ENCODE measurements around the gene MAB21L4.

Gene MAB21L4

DNA sequence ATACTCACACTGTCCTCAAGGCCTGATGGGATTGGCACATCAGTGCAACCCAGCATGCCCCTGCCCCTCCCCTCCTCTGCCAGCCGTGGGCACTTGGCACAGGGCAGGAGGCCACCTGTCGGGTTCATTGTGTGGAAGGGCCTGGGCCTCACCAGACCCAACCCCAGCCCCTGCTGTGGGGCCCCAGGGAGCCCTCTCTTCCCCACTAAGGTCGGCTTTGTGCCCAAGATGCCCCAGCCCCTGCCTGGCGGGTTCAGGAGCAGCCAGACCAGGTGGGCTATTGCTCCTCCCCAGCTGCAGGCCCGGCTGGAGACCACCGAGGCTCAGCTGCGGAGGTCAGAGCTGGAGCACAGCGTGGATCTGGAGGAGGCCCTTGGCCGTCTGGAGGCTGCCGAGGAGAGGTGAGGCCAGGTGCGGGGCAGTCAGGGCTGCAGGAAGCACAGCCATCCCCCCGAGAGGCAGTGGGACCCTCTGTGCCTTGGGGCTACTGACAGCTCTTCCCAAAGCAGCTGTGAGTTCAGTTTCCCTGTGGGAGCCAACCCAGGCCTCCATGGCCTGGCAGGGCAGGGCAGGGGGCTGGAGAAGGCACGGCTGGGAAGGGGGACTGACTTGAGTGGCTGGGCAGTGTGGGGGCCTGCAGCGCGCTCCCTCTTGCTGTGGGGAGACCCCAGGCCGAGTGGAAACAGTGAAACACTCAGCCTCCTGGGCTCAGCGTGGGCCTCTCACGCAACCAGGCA lies 26.5 kb upstream of the MAB21L4 start:
- H3K4me3 ChIP-seq (ENCODE audit: low read depth, low read length): no peak overlapping the region
- TF ChIP-seq, protein P1, sequence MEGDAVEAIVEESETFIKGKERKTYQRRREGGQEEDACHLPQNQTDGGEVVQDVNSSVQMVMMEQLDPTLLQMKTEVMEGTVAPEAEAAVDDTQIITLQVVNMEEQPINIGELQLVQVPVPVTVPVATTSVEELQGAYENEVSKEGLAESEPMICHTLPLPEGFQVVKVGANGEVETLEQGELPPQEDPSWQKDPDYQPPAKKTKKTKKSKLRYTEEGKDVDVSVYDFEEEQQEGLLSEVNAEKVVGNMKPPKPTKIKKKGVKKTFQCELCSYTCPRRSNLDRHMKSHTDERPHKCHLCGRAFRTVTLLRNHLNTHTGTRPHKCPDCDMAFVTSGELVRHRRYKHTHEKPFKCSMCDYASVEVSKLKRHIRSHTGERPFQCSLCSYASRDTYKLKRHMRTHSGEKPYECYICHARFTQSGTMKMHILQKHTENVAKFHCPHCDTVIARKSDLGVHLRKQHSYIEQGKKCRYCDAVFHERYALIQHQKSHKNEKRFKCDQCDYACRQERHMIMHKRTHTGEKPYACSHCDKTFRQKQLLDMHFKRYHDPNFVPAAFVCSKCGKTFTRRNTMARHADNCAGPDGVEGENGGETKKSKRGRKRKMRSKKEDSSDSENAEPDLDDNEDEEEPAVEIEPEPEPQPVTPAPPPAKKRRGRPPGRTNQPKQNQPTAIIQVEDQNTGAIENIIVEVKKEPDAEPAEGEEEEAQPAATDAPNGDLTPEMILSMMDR (IDR thresholded peaks at IDR 0.05; ENCODE audit: control insufficient read depth, extremely low read depth, insufficient read depth): no peak
- DNase-seq (ENCODE audit: low read depth): no peak

DNA sequence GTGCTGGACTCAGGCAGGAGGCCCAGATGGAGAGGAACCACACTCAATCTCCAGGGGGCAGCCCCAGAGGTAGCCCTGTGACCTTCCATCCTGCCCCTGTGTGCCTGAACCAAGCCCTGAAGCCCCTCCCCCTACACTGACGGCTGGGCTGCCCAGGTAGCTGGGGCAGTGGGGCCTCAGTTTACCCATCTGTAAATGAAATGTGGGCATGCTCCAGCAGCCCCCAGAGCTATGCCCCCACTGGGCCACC lies 26.0 kb upstream of the MAB21L4 start:
- no peak for DNase-seq (ENCODE audit: low read depth)
- no peak overlapping the region for H3K4me3 ChIP-seq (ENCODE audit: low read depth, low read length)

DNA sequence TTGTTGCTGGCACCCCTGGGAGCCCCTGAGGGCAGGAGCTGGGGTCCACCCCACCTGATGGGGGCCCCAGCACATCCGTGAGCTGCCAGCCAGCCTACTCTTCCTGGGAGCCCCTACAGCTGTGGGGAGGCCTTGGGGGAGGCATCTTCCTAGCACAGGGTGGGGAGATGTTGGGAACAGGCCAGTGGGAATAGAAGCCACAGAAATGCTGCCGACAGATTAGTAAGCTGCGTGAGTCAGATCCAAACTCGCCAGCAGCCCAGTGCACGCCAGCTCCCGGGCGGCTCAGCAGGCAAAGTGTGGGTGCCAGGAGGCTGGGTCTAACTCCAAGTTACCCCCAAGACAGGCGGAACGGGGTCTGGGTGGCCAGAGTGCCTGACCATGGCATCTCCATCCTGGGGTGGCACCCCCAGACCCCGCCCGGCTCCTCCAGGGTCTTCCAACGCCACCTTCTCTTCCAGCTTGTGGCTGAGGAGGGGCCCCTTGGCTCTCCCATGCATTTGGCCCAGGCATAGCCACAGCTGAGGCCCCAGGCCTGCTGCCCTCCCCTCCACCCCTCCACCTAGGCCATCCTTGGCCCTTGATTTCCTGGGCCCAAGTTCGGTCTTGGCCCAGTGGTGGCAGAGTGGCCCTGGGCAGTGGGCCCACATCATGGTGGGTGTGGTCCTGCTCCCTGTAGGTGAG lies 25.5 kb upstream of the MAB21L4 start:
- no peak overlapping the region for H3K4me3 ChIP-seq (ENCODE audit: low read depth, low read length)
- TF ChIP-seq, protein P1 (IDR thresholded peaks at IDR 0.05; ENCODE audit: control insufficient read depth, extremely low read depth, insufficient read depth): no peak
- DNase-seq (ENCODE audit: low read depth): no peak

More for the DNA sequence above, 26.0 kb upstream of the MAB21L4 start:
- TF ChIP-seq, protein P1 (IDR thresholded peaks at IDR 0.05; ENCODE audit: control insufficient read depth, extremely low read depth, insufficient read depth): no peak

DNA sequence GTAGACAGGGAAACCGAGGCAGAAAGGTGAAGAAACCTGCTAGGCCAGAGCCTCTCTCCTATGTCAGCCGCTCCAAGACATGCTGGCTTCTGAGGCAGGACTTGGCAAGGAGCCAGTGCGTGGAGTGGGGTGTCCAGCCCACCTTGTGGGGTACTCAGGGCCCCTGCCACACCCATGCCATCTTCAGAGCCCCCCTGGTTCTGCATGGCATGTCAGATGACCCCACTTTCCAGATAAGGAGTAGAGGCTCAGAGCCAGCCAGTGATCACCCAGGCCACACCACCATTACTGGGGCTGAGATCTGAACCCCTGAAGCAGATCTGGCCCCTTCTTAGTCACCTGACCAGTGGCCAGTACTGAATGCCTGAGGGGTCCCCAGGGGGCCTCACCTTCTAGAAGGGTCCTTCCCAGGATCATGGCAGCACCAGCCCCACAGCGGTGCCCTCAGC lies 24.9 kb upstream of the MAB21L4 start:
- no peak overlapping the region for H3K4me3 ChIP-seq (ENCODE audit: low read depth, low read length)
- no peak for DNase-seq (ENCODE audit: low read depth)
- TF ChIP-seq, protein P1 (IDR thresholded peaks at IDR 0.05; ENCODE audit: control insufficient read depth, extremely low read depth, insufficient read depth): no peak

DNA sequence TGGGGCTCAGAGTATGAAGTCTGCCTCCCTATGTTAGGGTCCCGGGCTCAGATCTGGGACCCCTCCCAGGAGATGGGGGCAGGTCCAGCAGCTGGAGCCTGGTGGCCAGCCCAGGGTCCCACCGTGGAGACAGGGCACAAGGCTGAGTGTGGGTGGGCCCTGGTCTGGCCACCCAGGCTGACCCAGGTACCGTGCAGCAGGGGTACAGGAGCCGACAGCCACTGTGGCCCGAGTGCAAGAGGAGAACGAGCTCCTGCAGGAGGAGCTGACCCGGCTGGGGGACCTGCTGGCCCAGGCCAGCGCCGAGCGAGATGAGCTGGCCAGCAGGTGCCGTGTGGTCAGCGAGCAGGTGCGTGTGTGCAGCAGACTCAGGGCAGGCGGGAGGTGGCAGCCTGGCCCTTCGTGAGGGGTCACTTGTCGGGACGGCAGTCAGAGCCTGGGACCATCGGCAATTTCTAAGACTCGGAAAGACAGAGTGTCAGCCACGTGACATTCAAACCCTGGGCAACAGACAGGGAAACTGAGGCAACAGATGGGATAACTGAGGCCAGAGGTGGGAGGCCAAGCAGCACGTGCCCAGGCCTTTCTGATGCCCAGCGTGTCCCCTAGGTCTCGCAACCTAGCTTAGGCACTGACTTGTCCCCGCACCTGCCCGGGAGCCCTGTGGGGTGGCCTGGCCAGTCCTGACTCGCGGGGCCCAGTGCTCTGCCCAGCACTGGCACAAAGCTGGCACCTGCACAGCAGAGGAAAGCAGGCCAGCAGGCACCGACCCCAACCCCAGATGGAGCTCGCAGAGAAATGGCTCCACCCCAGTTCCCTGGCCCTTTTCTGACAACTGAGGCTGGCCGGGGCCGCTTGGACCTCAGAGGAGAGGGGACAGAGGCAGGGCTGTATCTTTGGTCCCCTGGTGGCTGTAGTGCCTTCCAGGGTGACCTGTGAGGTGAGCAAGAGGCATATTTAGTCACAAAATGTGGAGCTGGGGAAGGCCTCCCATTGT lies 24.1 kb upstream of the MAB21L4 start:
- DNase-seq (ENCODE audit: low read depth): no peak
- no peak overlapping the region for H3K4me3 ChIP-seq (ENCODE audit: low read depth, low read length)
- TF ChIP-seq, protein P1 (IDR thresholded peaks at IDR 0.05; ENCODE audit: control insufficient read depth, extremely low read depth, insufficient read depth): no peak

DNA sequence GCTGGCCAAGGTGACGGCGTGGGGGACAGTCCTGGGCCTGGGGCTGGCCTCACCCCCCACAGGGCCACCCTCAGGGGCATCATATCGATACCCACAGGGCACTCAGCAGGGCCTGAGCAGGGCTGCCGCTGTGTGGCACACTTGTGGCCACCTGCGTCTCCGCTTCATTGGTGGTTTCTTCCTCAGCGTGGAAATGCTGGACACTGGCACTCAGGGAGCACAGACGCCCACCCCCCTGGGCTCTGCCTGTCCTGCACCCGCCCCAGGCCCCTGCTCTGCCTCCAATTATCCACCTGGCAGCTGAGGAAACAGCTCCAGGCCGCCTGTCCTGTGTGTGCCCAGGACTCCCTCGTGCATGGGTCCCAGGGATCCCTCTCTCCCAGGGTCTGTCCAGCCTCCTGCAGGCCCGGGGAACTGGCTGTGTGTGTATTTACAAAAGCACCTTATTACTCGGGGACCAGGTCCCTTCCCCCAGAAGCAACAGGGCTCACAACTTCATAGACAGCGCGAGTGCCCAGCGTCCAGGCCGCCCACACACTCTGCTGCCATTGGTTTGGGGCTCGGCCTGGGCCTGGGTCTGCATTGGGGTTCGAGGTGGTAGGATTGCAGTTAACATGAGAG lies 23.3 kb upstream of the MAB21L4 start:
- no peak overlapping the region for H3K4me3 ChIP-seq (ENCODE audit: low read depth, low read length)
- no peak for DNase-seq (ENCODE audit: low read depth)
- TF ChIP-seq, protein P1 (IDR thresholded peaks at IDR 0.05; ENCODE audit: control insufficient read depth, extremely low read depth, insufficient read depth): no peak
